GM12878 (cell line): ENCODE measurements around the gene TSNAX. TPM values are rescaled to one million over a fixed set of nuclear protein-coding genes. Genes with fewer than 3 reads are reported as not detected.

Experiments
- ATAC-seq: fragments of 200-7000 bp; cut with Tn5 transposase; 3 replicates; pipeline ENCODE4 v1.9.1; 2020; ENCODE audit warnings: mild to moderate bottlenecking, moderate library complexity
- BruUV-seq: library from RNA; stranded (reverse); fragments of 400-500 nt; replicated peaks from 2 replicates; lab custom pipeline; 2021; lab: Mats Ljungman, UMichigan
- CTCF ChIA-PET: fragments of 300-600 bp; sonication (Branson Sonifier 250); formaldehyde crosslinking; extraction: SDS; loops from one replicate; lab custom pipeline; 2021; ENCODE audit warnings: inconsistent platforms; lab: Yijun Ruan, JAX
- POLR2A ChIA-PET: fragments of 350-600 bp; formaldehyde crosslinking; extraction: SDS; loops from one replicate; lab custom pipeline; 2021; ENCODE audit warnings: inconsistent platforms; lab: Charles Lee
- RAD21 ChIA-PET: fragments of 300-600 bp; sonication (Branson Sonifier 250); formaldehyde crosslinking; loops from one replicate; lab custom pipeline; 2023; ENCODE audit warnings: antibody characterized with exemption; ENCODE audit not compliant: unreplicated experiment; lab: Charles Lee
- SMC1A ChIA-PET: fragments of 300-600 bp; sonication (Branson Sonifier 250); formaldehyde crosslinking; loops from one replicate; lab custom pipeline; 2023; ENCODE audit not compliant: unreplicated experiment, uncharacterized antibody; lab: Charles Lee
- DNase-seq: peaks from one replicate; pipeline ENCODE4 v3.0.0-alpha.2; 2011; ENCODE audit warnings: low read depth, low spot score
- FAIRE-seq: peaks from 3 replicates; lab custom pipeline; 2011; peaks lifted over from hg19 to GRCh38; lab: Jason Lieb, UNC
- H2AFZ ChIP-seq: 2 replicates; pipeline ENCODE4 v1.6.0; 2011; ENCODE audit warnings: low read depth, low read length, control low read depth; ENCODE audit not compliant: control insufficient read depth
- H3K27ac ChIP-seq: 2 replicates; pipeline ENCODE4 v1.5.1; 2011; ENCODE audit warnings: control low read depth; ENCODE audit not compliant: control insufficient read depth, insufficient read depth
- H3K27me3 ChIP-seq, 2 experiments: replicated peaks in 1 of 2; 2 replicates each; pipeline versions ENCODE4 v1.6.0 to v1.6.1; 2011; ENCODE audit warnings: low read length in 1 of 2; ENCODE audit not compliant: control insufficient read depth in 2 of 2, insufficient read depth in 2 of 2
- H3K36me3 ChIP-seq, 2 experiments: 2 replicates each; pipeline ENCODE4 v1.5.1; 2011; ENCODE audit warnings: low read length in 1 of 2; ENCODE audit not compliant: control insufficient read depth in 2 of 2, insufficient read depth in 2 of 2
- H3K4me1 ChIP-seq: 2 replicates; pipeline ENCODE4 v1.6.1; 2011; ENCODE audit warnings: mild to moderate bottlenecking, low read length, moderate library complexity, mixed read lengths; ENCODE audit not compliant: control insufficient read depth, insufficient read depth
- H3K4me2 ChIP-seq: 2 replicates; pipeline ENCODE4 v1.6.0; 2011; ENCODE audit warnings: control low read depth; ENCODE audit not compliant: control insufficient read depth, insufficient read depth
- H3K4me3 ChIP-seq: fragments of 200-600 bp; sonication (generic); 2 replicates; pipeline ENCODE4 v1.5.1; 2016
- H3K79me2 ChIP-seq: 2 replicates; pipeline ENCODE4 v1.6.0; 2011; ENCODE audit warnings: low read length; ENCODE audit not compliant: control insufficient read depth, insufficient read depth
- H3K9ac ChIP-seq: 2 replicates; pipeline ENCODE4 v1.8.0; 2011; ENCODE audit warnings: low read length, control low read depth, mixed read lengths; ENCODE audit not compliant: control insufficient read depth, insufficient read depth
- H3K9me3 ChIP-seq: replicated peaks from 3 replicates; pipeline ENCODE4 v1.5.1; 2011; ENCODE audit warnings: mild to moderate bottlenecking, low read length; ENCODE audit not compliant: control insufficient read depth, insufficient read depth
- H4K20me1 ChIP-seq: 2 replicates; pipeline ENCODE4 v1.6.0; 2011; ENCODE audit not compliant: control insufficient read depth, insufficient read depth
- ATF3 ChIP-seq: IDR thresholded peaks from 2 replicates; pipeline ENCODE4 v1.6.1; 2011; ENCODE audit warnings: low read depth, mild to moderate bottlenecking, low read length, moderate library complexity, borderline replicate concordance; ENCODE audit errors: extremely low read depth
- BCL11A ChIP-seq: IDR thresholded peaks from 2 replicates; pipeline ENCODE4 v1.6.1; 2011; ENCODE audit warnings: low read depth, low read length
- BCL3 ChIP-seq: IDR thresholded peaks from 2 replicates; pipeline ENCODE4 v1.6.1; 2011; ENCODE audit warnings: borderline replicate concordance, low read depth, mild to moderate bottlenecking, moderate library complexity, low read length; ENCODE audit not compliant: insufficient read depth, poor library complexity, severe bottlenecking
- CHD2 ChIP-seq: IDR thresholded peaks from 2 replicates; pipeline ENCODE4 v1.6.1; 2011; ENCODE audit warnings: low read depth, low read length, improper control_type of control experiment, borderline replicate concordance
- CREM ChIP-seq: IDR thresholded peaks from 2 replicates; pipeline ENCODE4 v1.6.1; 2014; ENCODE audit warnings: antibody characterized with exemption, low read depth
- DPF2 ChIP-seq: fragments of 450-650 bp; IDR thresholded peaks from 2 replicates; pipeline ENCODE4 v1.6.1; 2017; ENCODE audit warnings: mild to moderate bottlenecking
- EED ChIP-seq: sonication (generic); IDR thresholded peaks from 2 replicates; pipeline ENCODE4 v1.6.1; 2016; ENCODE audit warnings: antibody characterized with exemption, low read depth
- JUNB ChIP-seq: IDR thresholded peaks from 2 replicates; pipeline ENCODE4 v1.6.1; 2016; ENCODE audit warnings: antibody characterized with exemption, mild to moderate bottlenecking
- MTA2 ChIP-seq: fragments of 450-650 bp; IDR thresholded peaks from 2 replicates; pipeline ENCODE4 v1.6.1; 2016; ENCODE audit warnings: low read depth, mild to moderate bottlenecking, moderate library complexity
- RELB ChIP-seq: fragments of 450-650 bp; IDR thresholded peaks from 2 replicates; pipeline ENCODE4 v1.6.1; 2017; ENCODE audit warnings: low read depth, mild to moderate bottlenecking, moderate library complexity
- SIX5 ChIP-seq: IDR thresholded peaks from 2 replicates; pipeline ENCODE4 v1.6.1; 2011; ENCODE audit warnings: mild to moderate bottlenecking, low read depth, low read length, moderate library complexity; ENCODE audit not compliant: severe bottlenecking
- TCF7 ChIP-seq: IDR thresholded peaks from 2 replicates; pipeline ENCODE4 v1.6.1; 2014; ENCODE audit warnings: antibody characterized with exemption, borderline replicate concordance
- ZNF592 ChIP-seq: fragments of 450-650 bp; IDR thresholded peaks from 2 replicates; pipeline ENCODE4 v1.6.1; 2017; ENCODE audit warnings: mild to moderate bottlenecking, moderate library complexity
- ZZZ3 ChIP-seq: IDR thresholded peaks from 2 replicates; pipeline ENCODE4 v1.6.1; 2011; ENCODE audit warnings: low read depth; ENCODE audit not compliant: control insufficient read depth, insufficient read length
- WGBS: methylation state at CpG from one replicate; pipeline ENCODE4 v1.1.6; 2016; ENCODE audit warnings: low lambda C conversion rate; ENCODE audit not compliant: insufficient replicate concordance, insufficient coverage; ENCODE audit errors: missing lambda C conversion rate; 5-methylcytosine and 5-hydroxymethylcytosine counted together
- in situ Hi-C: fragments of 300-500 bp; cut with MboI; formaldehyde crosslinking; loops from 9 replicates; pipeline ENCODE4 v1.14.3; 2018; ENCODE audit warnings: mixed read lengths
- intact Hi-C: fragments of 100-400 bp; cut with micrococcal nuclease; formaldehyde crosslinking; loops from one replicate; pipeline ENCODE4 v1.14.2; 2022; ENCODE audit not compliant: unreplicated experiment
- polyA plus RNA-seq, 11 experiments: library from polyadenylated mRNA; depleted of rRNA in 4 of 11; unstranded in 6 of 11; stranded (reverse) in 5 of 11; fragments of >200 nt; fragmentation: Nextera tagmentation in 4 of 11; fragmentation: Illumina TruSeq in 1 of 11; extraction: Ambion mirVana in 4 of 11; extraction: Trizol in 1 of 11; gene quantifications; 1 replicate in 1 of 11; 2 replicates in 10 of 11; pipeline versions ENCODE4 v1.2.1 to v1.2.3, GENCODE V29; 2011 to 2016; ENCODE audit warnings: inconsistent platforms in 2 of 11, missing spikeins in 2 of 11, low read depth in 1 of 11
- total RNA-seq, 4 experiments: library from RNA; depleted of rRNA in 3 of 4; stranded (reverse); fragments of >200 nt in 3 of 4; fragmentation: Illumina TruSeq in 1 of 4; extraction: Trizol in 1 of 4; gene quantifications; 2 replicates each; pipeline versions ENCODE4 v1.2.1 to v1.2.3, GENCODE V29; 2013 to 2021

The TSNAX gene
- total and polyA plus RNA-seq, 10 of the 15 experiments (the other 5 are each of a cell fraction or from before 2014, with no cell fraction given), result 24.8 to 49.7 (median 35.6) TPM

- Histone ChIP-seq H4K20me1 (no peaks in the 10 kb centered on the region), H3K4me1 (peaks cover 3% of the 10 kb centered on the region), H2AFZ (peak overlapping the region; percentile 55), H3K4me3 (no peak overlapping the region), H3K36me3 (no peaks in the 10 kb centered on the region), H3K9ac (no peak overlapping the region), H3K27ac (0 out of 2 replicates have a peak overlapping the region, but pooled peaks have one; percentile 6), H3K79me2 (no peaks in the 10 kb centered on the region), H3K4me2 (0 out of 2 replicates have a peak overlapping the region, but pooled peaks have one; percentile 1), H3K9me3 (peaks cover 1% of the 10 kb centered on the region; the same call in 2 of the 3 replicates), H3K27me3 (no peaks in the 10 kb centered on the region)
- 32% methylated on average over 9 of the region's 9 CpGs for WGBS
- ATAC-seq (peak; percentile 67), FAIRE-seq (no peak), DNase-seq (no peak)
- ChIA-PET SMC1A (interaction anchor here (0.8 to 1.3 kb wide), 4 partner anchors 11 to 865 kb away, joined by 3 to 5 read pairs (median 4); partner anchors contain the start of gene COG2), POLR2A (no interaction called here), CTCF (interaction anchor here (1.0 to 1.5 kb wide), 2 partner anchors 19 to 150 kb away, joined by 3 read pairs; no protein-coding TSS in a partner anchor), RAD21 (interaction anchor here (1.2 to 1.3 kb wide), 2 partner anchors 14 to 89 kb away, joined by 3 to 4 read pairs; no protein-coding TSS in a partner anchor)
- no TSS peak for BruUV-seq
- intact Hi-C loops (no loop called here), in situ Hi-C loops (no loop called here)
- no peak for TF ChIP-seq ATF3
- TF ChIP-seq DPF2, result no peak
- TF ChIP-seq BCL3, result peak; percentile 16
- no peak for TF ChIP-seq ZNF592
- TF ChIP-seq SIX5, result no peak
- TF ChIP-seq EED, result 0 out of 2 replicates have a peak, but pooled peaks have one; percentile 29
- TF ChIP-seq BCL11A, result no peak
- no peak; the same call in 1 of the 2 replicates for TF ChIP-seq CREM
- TF ChIP-seq ZZZ3, result no peak
- TF ChIP-seq MTA2, result peak; percentile 14; the same call in 1 of the 2 replicates
- TF ChIP-seq JUNB, result peak; percentile 58
- TF ChIP-seq CHD2, result no peak
- TF ChIP-seq RELB, result no peak
- no peak for TF ChIP-seq TCF7
- TF ChIP-seq, all 136 proteins: peak for 4
Measured at GRCh38 chr1:231507476-231508355, 20.8 kb upstream of the TSNAX start.
